ENCODE data around the gene MYLK4. TPM values are rescaled to one million over a fixed set of nuclear protein-coding genes. Genes with fewer than 3 reads are reported as not detected.

Gene MYLK4
- total RNA-seq, 1 donor from 2014 or later = 0.51 TPM

DNA sequence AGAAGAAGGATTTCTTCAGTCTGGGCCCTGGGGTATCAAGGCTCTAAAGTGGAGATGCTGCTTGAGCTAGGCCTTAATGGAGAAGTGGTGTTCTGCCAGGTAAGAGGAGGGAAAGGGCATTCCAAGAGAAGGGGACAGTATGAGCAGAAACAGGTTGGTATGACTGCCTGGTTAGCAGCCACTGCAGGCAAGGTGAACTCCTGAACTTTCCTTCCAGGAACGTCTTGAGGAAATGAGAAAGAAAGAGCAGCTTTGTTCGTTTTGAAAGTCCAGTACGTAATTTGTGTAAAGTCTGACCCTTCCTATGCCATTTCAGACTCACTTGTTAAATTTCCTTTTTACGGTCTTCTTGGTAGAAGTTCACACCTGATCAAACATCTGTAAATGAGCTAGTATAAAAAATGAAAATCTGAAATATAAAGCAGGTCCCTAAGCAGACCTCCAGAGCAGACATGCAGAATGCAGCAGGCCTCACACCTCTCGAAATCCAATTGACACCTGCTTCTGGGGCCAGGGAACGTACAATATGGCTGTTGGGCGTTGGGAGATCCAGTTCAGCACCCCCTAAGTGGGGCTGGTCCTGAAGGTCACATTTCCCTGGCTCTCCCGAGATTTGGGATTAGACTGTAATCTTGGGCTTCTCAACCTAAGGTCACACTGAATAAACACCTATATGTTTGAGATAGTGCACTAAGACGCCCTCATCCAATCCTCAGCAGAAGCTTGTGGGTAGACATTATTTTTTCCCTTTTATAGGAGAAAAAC lies 33.6 kb downstream of the MYLK4 start:
- intact Hi-C loops (cut with DNase I) = no loop called here

DNA sequence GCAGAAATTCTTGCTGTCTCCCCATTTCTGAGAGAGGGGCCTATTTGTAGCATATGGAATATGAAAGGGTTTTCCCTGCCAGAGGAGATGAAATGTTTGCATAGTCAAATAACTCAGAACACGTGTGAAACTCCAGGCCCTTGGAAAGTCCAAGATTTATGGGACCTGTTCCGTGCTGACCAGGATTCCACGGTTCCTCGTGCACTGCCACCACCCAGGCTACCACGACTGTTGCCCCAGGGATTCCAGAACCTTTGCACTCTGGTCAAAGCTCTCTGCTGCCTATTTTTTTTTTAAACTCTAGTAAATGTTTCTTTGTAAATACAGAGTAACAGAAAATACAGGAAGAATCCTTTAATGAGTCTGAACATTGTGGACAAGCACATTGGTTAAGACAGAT lies 35.0 kb downstream of the MYLK4 start:
- intact Hi-C loops (cut with DNase I) = no loop called here
- DNase-seq (ENCODE audit: low spot score) = no peak

More for the DNA sequence above, 33.6 kb downstream of the MYLK4 start:
- no peak for DNase-seq (ENCODE audit: low spot score)

DNA sequence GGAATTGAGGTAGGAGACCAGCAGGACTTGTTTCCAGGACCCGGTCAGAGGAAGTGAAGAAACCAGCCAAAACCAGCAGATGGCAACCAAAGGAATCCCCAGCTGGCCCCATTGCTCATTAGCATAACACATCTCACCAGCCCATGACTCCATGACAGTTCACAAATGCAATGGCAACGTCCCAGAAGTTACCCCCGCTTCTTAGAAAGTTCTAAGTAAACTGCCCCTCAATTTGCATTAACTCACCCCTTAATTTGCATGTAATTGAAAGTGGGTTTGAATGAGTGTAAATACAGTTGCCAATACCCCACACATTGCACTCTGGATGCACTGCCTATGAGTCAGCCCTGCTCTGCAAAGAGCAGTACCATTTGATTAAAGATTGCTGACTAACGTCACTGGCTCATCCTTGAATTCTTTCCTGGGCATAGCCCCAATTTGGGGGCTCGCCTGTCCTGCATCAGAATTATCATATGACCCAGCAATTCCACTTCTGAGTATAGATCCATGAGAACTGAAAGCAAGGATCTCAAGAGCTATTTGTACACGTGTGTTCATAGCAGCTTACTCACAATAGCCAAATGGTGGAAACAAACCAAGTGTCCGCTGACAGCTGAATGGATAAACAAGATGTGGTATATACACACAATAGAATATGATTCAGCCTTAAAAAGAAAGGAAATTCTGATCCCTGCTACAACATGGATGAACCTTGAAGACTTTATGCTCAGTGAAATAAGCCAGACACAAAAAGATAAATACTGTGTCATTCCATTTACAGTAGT lies 36.4 kb downstream of the MYLK4 start:
- intact Hi-C loops (cut with DNase I) = no loop called here
- DNase-seq (ENCODE audit: low spot score) = no peak

DNA sequence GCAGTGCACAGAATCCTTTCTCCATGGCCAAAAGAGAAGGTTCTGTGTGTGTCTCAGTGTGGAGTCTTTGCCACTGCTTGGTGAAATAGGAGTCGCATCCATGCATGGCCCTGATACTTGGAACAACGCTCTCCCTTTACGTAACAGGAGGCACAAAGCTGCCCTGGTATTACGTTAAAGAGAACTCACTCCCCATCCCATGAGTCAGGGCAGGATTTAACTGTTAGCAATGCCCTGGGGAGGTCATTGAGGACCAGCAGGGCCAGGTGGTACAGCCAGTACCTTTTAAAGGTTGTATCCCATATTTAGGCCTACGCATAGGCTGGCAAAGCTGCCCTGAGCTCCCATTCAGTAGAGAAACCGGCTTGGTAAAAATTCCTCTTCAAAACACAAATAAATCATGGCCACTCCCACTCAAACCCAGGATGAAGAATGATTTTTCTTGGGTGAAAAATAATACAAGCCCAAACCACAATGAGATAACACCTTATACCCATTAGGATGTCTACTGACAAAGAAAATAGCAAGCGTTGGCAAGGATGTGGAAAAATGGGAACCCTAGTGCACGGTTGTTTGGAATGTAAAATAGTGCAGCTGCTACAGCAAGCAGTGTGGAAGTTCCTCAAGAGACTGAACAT lies 37.1 kb downstream of the MYLK4 start:
- intact Hi-C loops (cut with DNase I) = no loop called here

DNA sequence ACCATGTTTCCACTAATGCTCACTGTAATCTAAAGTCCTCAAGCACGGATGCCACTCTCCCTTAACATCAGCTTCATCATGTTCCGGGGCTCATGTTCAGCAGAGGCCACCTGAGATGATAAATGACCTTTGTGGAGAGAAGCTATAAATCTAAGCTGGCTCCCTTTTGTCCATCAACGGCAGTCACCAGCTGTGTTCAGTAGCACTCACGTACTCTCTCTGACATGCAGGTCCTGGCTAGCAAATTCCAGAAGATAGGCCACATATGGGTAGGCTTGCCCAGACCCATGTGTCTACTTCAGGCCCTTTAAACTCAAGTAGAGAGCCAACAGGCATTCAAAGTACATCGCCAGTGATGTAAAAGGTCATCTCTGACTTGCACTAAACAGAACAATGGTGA lies 38.6 kb downstream of the MYLK4 start:
- intact Hi-C loops (cut with DNase I) = no loop called here
- no peak for DNase-seq (ENCODE audit: low spot score)

More for the DNA sequence above, 37.1 kb downstream of the MYLK4 start:
- DNase-seq (ENCODE audit: low spot score) = no peak

DNA sequence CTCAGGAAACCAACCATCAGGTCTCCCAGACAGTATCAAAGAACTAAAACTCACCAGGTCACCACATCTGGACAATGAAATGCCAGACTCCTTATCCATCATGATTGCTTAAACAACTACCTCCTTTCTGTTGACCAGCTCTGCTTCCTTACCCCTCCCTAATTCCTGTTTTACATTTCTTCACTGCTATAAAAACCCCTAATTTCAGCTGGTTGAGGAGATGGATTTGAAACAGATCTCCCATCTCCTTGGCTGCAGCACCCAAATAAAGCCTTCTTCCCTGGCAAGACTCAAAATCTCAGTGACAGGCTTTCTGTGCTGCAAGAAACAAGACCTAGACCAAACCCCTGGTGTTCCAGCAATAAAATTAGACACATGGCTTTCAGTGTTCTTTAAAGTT lies 40.3 kb downstream of the MYLK4 start:
- intact Hi-C loops (cut with DNase I) = no loop called here
- DNase-seq (ENCODE audit: low spot score) = no peak

DNA sequence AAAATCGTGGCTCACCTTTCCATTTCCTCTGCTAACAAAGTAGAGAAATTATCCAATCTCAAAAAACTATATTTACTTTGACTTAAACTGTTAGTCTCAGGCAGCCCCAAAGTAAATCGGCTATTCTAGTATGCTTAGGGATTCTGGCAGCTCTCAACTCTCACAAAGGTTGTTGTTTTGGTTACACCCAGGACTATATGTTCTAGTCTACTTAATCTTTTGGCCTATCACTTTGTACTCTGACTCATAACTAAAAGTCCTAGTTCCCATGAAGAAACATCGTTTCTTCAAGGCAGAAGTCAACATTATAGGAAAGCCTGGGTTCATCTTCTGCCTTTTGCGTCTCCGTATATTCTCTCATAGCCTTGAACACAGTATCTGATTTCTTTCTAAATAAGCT lies 42.3 kb downstream of the MYLK4 start:
- intact Hi-C loops (cut with DNase I) = no loop called here
- no peak for DNase-seq (ENCODE audit: low spot score)

DNA sequence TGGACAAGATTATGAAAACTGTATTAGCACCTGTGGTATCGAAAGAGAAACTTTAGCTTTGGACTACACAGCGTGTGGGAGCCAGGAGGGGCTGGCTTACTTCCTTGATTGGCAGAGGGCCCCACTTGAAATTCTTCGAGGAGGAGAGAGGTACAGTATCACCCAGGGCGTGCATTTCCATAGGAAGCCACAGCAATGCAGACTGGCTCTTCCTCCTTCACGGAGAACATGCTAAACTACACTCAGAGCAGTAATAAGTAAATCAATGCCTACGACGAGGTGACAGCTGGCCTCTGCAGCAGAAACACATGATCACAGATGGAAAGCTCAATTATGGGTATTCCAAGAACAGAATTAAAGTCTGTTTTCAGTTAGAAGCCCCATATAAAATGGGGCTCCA lies 44.2 kb downstream of the MYLK4 start:
- no peak for DNase-seq (ENCODE audit: low spot score)
- intact Hi-C loops (cut with DNase I) = no loop called here

DNA sequence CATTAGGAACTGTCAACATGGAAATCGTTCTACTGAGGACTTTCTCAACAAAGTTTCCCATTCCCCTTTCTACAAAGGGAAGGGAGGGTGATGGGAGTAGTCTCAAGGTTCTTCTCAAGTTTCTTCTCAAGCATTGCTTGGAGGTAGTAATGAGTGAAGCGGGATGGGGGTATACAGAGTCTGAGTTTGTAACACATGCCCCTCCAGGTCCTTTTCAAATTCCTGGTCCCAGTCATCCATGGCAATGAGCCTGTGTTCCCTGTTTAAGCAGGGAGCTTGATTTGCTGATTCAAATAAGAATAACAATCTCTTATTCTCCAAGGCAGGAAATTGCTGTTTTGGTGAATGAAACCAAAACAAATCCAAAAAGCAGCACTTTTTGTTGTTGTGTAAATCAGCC lies 45.5 kb downstream of the MYLK4 start:
- DNase-seq (ENCODE audit: low spot score) = no peak
- intact Hi-C loops (cut with DNase I) = no loop called here

DNA sequence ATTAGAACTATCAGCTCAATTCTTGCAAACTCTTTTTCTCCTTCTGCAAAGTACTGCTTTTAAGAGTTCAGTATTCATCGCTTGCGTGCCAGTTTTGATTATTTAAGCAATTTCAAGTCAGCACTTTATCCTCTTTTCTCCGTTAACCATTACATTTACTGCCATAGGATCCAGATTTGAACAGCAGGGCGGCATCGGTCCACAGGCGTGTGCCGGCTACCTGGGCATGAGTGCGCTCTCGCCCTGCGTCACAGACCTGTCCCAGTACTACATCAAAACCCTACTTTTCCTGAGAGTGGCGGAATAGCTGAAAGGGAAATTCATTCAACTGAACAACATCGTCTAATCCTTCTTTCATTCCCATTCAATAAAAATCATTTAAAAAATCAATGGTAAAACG lies 53.4 kb downstream of the MYLK4 start:
- intact Hi-C loops (cut with DNase I) = loop anchor here (5.0 kb wide), 1 partner anchor 1100 kb away; no protein-coding TSS in a partner anchor
- no peak for DNase-seq (ENCODE audit: low spot score)

DNA sequence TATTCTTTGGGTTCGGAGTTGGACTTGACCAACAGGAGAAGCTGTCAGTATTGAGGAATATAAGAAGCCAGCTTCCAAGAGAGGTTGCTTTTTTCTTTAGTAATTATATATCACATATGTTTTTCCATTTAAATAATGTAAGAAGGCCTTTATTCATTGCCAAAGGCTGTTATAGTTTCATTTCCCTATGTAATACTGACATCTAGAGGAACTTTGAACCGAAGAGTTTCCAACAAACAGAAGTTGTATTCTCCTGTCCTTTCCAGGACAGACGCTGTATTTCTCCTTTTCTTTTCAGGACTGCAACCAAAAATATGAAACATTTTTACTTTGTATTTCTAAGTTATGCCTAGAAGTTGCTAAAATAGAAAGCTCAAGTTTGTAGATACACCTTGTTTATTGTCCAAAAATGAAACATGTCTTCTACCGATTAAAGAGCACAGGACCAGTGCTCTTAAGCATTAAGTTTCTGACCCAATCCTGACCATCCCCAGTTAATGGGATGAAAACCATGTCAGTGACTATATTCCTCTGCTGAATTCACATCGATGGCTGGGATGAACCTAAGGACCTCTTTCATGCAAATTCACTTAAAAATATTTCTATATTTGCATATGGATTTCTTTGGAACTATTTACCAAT lies 55.1 kb downstream of the MYLK4 start:
- intact Hi-C loops (cut with DNase I) = loop anchor here (5.0 kb wide), 1 partner anchor 1098 kb away; no protein-coding TSS in a partner anchor
- DNase-seq (ENCODE audit: low spot score) = no peak

DNA sequence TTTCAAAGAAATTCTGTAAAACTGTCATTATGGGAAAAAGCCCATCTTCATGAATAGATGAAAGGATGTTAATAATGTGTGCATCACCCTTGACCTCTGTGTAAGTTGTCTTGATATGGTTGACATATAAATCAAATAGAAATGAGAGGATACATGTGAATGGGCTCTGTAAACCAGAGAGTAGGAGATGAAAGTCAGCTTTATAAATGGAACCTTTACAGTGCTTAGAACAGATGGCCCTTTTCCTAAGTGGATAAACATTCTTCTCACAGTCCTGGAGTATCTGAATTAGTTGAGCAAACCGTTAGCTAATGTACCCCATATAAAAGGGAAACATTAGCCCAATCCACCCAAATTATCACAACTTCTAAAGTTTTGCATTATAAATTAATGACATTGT lies 57.5 kb downstream of the MYLK4 start:
- intact Hi-C loops (cut with DNase I) = no loop called here
- DNase-seq (ENCODE audit: low spot score) = no peak

DNA sequence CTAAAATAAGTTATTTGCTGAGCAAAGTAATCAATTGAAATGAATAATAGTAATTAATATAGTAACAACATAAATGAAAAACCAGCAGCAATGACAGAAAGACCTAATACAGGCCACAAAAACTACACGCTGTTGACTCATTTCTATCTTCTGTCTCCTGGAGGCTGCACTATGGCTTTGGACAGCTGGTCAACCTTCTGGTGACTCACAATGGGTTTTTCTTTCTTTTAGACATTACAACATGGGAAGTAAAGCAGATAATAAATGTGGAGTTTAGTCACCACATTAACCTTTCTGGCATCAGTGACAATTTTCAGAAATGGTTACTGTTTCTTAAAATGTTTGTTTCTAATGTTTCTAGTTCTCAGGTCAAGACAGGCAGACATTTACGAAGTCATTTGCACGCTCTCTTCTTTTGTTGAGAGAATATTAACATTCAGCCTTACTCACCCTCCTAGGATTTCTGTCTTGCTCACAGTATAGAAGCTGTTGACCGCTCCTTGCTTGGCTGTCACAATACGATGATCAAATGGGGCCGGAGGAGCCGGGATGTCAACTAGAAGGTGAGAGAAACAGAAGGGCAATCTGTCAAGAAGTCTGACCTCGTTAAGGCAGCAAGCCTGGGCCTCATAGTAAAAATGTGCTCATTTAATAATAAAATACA lies 62.2 kb downstream of the MYLK4 start:
- intact Hi-C loops (cut with DNase I) = no loop called here
- DNase-seq (ENCODE audit: low spot score) = no peak

DNA sequence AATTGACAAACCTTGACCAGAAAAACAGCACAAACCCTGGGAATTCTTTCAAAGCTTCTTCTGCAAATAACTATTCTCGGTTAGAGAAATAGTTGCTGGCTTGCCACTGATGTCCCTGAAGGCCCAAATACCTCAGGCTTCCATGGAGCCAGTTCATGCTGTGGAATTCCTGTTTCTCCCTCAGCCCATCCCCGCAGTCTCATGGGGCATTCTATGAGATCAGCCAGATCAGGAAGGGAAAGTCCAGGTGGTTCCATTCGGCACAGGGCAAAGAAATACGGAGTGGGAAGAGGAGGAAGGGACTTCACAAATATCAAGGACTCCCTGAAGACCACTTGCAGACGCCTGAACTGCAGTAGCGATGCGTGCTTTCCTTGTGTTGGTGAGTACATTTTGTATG lies 63.3 kb downstream of the MYLK4 start:
- intact Hi-C loops (cut with DNase I) = no loop called here
- DNase-seq (ENCODE audit: low spot score) = no peak

DNA sequence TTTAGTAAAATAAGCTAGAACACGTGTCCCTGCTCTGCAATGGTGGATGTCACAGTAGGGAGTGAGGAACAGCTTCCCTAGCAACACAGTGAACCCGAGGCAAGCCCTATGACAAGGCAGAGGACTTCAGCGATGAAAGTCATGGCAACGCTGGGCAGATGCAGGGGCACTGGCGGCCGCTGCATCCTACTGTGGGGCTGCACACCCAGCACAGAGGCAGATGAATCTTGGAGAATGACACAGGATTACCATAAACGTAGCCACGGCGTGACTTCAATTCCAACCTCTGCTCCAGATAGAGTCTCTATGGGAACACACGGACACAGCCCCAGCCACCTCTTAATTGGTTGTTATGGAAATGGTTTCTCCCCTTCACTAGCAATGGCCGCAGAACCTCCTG lies 64.2 kb downstream of the MYLK4 start:
- DNase-seq (ENCODE audit: low spot score) = no peak
- intact Hi-C loops (cut with DNase I) = no loop called here

DNA sequence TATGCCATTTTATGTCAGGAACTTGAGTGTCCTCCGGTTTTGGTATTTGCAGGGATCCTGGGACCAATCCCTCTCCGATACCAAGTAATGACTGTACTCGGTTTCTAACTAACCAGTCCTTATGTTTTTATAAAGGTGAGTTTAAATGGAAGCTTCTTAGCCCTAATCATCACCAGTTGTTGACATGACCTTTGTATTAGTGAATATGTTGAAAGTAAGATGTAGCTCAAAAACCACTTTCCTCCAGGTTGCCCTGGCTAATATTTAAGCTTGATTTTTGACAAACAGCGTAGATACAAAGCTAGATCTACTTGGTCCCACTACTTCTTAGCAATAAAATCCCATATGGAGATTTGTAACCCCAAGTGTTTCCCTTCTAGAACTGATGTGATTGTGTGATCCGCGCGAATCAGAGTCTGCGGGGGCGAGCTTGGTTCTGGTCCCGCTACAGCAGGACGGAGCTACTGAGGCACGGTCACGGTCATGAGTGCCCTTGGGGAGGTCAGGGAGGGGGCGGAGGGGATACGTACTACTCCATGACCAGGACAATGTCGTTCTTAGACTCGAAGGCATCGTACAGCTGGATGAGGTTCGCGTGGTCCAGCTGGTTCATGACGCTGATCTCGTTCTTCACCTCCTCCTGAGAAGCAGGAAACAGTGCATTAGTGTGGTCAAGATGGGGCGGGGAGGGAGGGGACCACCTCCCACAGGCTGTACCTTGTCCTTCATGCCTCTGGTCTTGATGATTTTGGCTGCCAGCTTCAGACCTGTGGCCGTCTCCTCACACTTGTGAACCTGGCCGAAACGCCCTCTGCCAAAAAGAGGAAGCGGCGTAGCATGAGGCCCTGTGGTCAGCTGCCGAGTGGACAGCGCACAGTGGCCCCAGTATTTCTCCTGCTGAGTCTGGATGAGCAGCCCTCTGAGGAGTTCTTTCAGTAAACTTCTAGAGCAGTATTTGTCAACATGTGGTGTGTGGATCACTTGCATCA lies 65.7 kb downstream of the MYLK4 start:
- intact Hi-C loops (cut with DNase I) = no loop called here
- no peak for DNase-seq (ENCODE audit: low spot score)

DNA sequence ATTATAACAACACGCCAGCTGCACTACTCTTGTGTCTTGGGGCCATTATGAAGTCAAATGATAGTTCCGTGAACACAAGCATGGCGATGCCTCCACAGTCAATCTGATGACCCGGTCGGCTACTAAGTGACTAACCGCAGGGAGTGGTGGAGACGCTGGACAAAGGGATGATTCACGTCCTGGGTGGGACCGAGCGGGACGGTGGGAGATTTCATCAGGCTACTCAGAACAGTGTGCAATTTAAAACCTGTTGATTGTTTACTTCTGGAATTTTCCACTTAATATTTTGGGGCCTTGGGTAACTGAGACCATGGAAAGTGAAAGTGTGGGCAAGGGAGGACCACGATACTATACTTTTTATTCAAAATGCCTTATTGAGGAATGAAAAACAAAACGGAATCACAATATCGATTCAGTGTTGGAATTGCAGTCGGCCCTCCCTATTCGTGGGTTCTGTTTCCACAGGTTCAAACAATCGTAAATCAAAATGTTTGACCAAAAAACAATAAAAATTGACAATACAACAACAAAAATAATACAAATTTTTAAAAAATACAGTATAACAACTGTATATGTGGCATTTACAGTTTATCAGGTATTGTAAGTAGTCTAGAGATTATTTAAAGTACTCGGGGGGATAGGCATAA lies 66.5 kb downstream of the MYLK4 start:
- intact Hi-C loops (cut with DNase I) = no loop called here

More for the DNA sequence above, 66.5 kb downstream of the MYLK4 start:
- no peak for DNase-seq (ENCODE audit: low spot score)

All from cardiac septum (tissue), 1 donor.